Spinal cord (tissue), 10 donors: Measurements from ENCODE around the gene VAMP2. TPM values are rescaled to one million over a fixed set of nuclear protein-coding genes. Genes with fewer than 3 reads are reported as not detected.

ENCODE experiments used
- DNase-seq, 6 donors: peaks; one replicate each; pipeline versions ENCODE4 v3.0.0 to v3.0.0-alpha.2; 2013 to 2015; ENCODE audit warnings: low spot score in 6 of 6, low read depth in 4 of 6
- H3K27ac ChIP-seq: one replicate; pipeline ENCODE4 v1.5.1; 2013; ENCODE audit warnings: low read depth, low read length, control low read depth
- H3K27me3 ChIP-seq: one replicate; pipeline ENCODE4 v1.6.1; 2013; ENCODE audit warnings: low read length; ENCODE audit not compliant: control insufficient read depth, insufficient read depth
- H3K36me3 ChIP-seq: one replicate; pipeline ENCODE4 v1.6.1; 2013; ENCODE audit warnings: low read length; ENCODE audit not compliant: control insufficient read depth, insufficient read depth
- H3K4me1 ChIP-seq: one replicate; pipeline ENCODE4 v1.6.1; 2013; ENCODE audit warnings: low read length; ENCODE audit not compliant: control insufficient read depth, insufficient read depth
- H3K4me3 ChIP-seq: one replicate; pipeline ENCODE4 v1.5.1; 2013; ENCODE audit warnings: low read depth, low read length, control low read depth
- H3K9me3 ChIP-seq: one replicate; pipeline ENCODE4 v1.6.1; 2013; ENCODE audit warnings: low read length; ENCODE audit not compliant: control insufficient read depth, insufficient read depth
- WGBS: methylation state at CpG from one replicate; pipeline ENCODE4 v1.1.5; 2013; ENCODE audit warnings: missing lambda C conversion rate; ENCODE audit not compliant: insufficient coverage; 5-methylcytosine and 5-hydroxymethylcytosine counted together
- polyA plus RNA-seq, 2 donors: library from polyadenylated mRNA; unstranded; fragments of 120-200 nt; gene quantifications; one replicate each; pipeline ENCODE4 v1.2.1, GENCODE V29; 2013; ENCODE audit not compliant: insufficient read length in 2 of 2
- total RNA-seq, 2 donors: library from RNA; depleted of rRNA in 1 of 2; stranded (reverse); fragments of 120-200 nt in 1 of 2; fragments of >200 nt in 1 of 2; gene quantifications; one replicate each; pipeline versions ENCODE4 v1.2.3 to v1.2.4, GENCODE V29; 2013 to 2014
- donor health status: healthy.

The VAMP2 gene
- total and polyA plus RNA-seq, 4 donors = 30.2 to 414 (median 240) TPM

- DNase-seq = peak in 3 of 6 donors; percentile 68 to 93 (median 81)
- peak overlapping the region; percentile 95 for H3K4me3 ChIP-seq
- peak overlapping the region; percentile 95 for H3K27ac ChIP-seq
- H3K36me3 ChIP-seq = peaks cover 38% of the 10 kb centered on the region
- H3K9me3 ChIP-seq = no peaks in the 10 kb centered on the region
- no peaks in the 10 kb centered on the region for H3K27me3 ChIP-seq
- H3K4me1 ChIP-seq = peaks cover 57% of the 10 kb centered on the region
- under 1% methylated on average over 48 of the region's 55 CpGs for WGBS
Observed at GRCh38 chr17:8162997-8163977, 539 bp upstream of the VAMP2 start.

- H3K4me3 ChIP-seq = peak overlapping the region; percentile 95
- peaks cover 63% of the 10 kb centered on the region for H3K4me1 ChIP-seq
- no peaks in the 10 kb centered on the region for H3K27me3 ChIP-seq
- no peak for DNase-seq
- H3K27ac ChIP-seq = peak overlapping the region; percentile 94
- H3K36me3 ChIP-seq = peaks cover 43% of the 10 kb centered on the region
- H3K9me3 ChIP-seq = no peaks in the 10 kb centered on the region
- 77% methylated on average over 11 of the region's 19 CpGs for WGBS
Observed at GRCh38 chr17:8161289-8162232, 1.2 kb downstream of the VAMP2 start.

GRCh38 chr17:8160741-8161221 is 2.0 kb downstream of the VAMP2 start:
- DNase-seq = no peak
- Histone ChIP-seq H3K36me3 (peaks cover 43% of the 10 kb centered on the region), H3K27ac (peak overlapping the region; percentile 94), H3K4me3 (no peak overlapping the region), H3K4me1 (peaks cover 66% of the 10 kb centered on the region), H3K27me3 (no peaks in the 10 kb centered on the region), H3K9me3 (no peaks in the 10 kb centered on the region)
- 71% methylated on average over 4 of the region's 5 CpGs for WGBS

GRCh38 chr17:8160224-8160577 is 2.5 kb downstream of the VAMP2 start:
- Histone ChIP-seq H3K36me3 (peaks cover 43% of the 10 kb centered on the region), H3K27ac (peak overlapping the region; percentile 94), H3K27me3 (no peaks in the 10 kb centered on the region), H3K4me1 (peaks cover 72% of the 10 kb centered on the region), H3K9me3 (no peaks in the 10 kb centered on the region), H3K4me3 (no peak overlapping the region)
- WGBS = 81% methylated on average over 3 of the region's 4 CpGs
- no peak for DNase-seq

- Histone ChIP-seq H3K36me3 (peaks cover 43% of the 10 kb centered on the region), H3K4me3 (no peak overlapping the region), H3K27ac (peak overlapping the region; percentile 94), H3K27me3 (no peaks in the 10 kb centered on the region), H3K4me1 (peaks cover 72% of the 10 kb centered on the region), H3K9me3 (no peaks in the 10 kb centered on the region)
- 75% methylated on average over 2 of the region's 4 CpGs for WGBS
- DNase-seq = no peak
Observed at GRCh38 chr17:8159459-8160223, 3.1 kb downstream of the VAMP2 start.

- Histone ChIP-seq H3K4me3 (peak overlapping the region; percentile 16), H3K27me3 (no peaks in the 10 kb centered on the region), H3K27ac (peak overlapping the region; percentile 89), H3K4me1 (peaks cover 72% of the 10 kb centered on the region), H3K9me3 (no peaks in the 10 kb centered on the region), H3K36me3 (peaks cover 43% of the 10 kb centered on the region)
- DNase-seq = no peak
- WGBS = no CpG with 5 or more reads among the region's 3 CpGs
Observed at GRCh38 chr17:8159032-8159400, 3.7 kb downstream of the VAMP2 start.

GRCh38 chr17:8158267-8159031 is 4.3 kb downstream of the VAMP2 start:
- 47% methylated on average over 15 of the region's 20 CpGs for WGBS
- Histone ChIP-seq H3K27me3 (no peaks in the 10 kb centered on the region), H3K4me1 (peaks cover 72% of the 10 kb centered on the region), H3K27ac (peak overlapping the region; percentile 89), H3K9me3 (no peaks in the 10 kb centered on the region), H3K36me3 (peaks cover 43% of the 10 kb centered on the region), H3K4me3 (peak overlapping the region; percentile 16)
- peak in 2 of 6 donors; percentile 90 to 92 for DNase-seq

GRCh38 chr17:8156246-8156992 is 6.3 kb downstream of the VAMP2 start:
- under 1% methylated on average over 59 of the region's 59 CpGs for WGBS
- H3K4me3 ChIP-seq = peak overlapping the region; percentile 81
- H3K4me1 ChIP-seq = peaks cover 78% of the 10 kb centered on the region
- peak; percentile 99 to 100 (median 100) for DNase-seq
- H3K36me3 ChIP-seq = peaks cover 33% of the 10 kb centered on the region
- no peaks in the 10 kb centered on the region for H3K9me3 ChIP-seq
- no peaks in the 10 kb centered on the region for H3K27me3 ChIP-seq
- H3K27ac ChIP-seq = peak overlapping the region; percentile 100
